Embryonic facial prominence (tissue), 1 donor: ENCODE results near the gene IL1RAPL2.
"Not testable (repeated sequence)": the region's sequence is repeated elsewhere in the genome, so short reads cannot be mapped to it uniquely, and the experiment has no call there.

Experiments
- DNase-seq: peaks from one replicate; pipeline ENCODE4 v3.0.0-alpha.2; 2016; ENCODE audit errors: extremely low spot score

The IL1RAPL2 gene

DNA sequence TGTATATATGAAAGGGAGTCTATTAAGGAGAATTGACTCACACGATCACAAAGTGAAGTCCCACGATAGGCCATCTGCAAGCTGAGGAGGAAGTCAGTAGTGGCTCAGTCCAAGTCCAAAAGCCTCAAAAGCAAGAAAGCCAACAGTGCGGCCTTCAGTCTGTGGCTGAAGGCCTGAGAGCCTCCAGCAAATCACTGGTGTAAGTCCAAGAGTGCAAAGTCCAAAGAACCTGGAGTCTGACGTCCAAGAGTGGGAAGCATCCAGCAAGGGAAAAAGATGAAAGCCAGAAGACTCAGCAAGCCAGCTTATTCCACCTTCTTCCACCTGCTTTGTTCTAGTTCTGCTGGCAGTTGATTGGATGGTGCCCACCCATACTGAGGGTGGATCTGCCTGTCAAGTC, 104.1 kb downstream of the IL1RAPL2 start:
- DNase-seq: no peak

DNA sequence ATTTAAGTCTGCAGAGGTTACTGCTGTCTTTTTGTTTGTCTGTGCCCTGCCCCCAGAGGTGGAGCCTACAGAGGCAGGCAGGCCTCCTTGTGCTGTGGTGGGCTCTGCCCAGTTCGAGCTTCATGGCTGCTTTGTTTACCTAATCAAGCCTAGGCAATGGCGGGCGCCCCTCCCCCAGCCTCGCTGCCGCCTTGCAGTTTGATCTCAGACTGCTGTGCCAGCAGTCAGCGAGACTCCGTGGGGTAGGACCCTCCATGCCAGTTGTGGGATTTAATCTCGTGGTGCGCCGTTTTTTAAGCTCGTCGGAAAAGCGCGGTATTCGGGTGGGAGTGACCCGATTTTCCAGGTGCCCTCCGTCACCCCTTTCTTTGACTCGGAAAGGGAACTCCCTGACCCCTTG, 111.5 kb downstream of the IL1RAPL2 start:
- DNase-seq: not testable (repeated sequence)

- DNase-seq: no peak
Measured at GRCh38 chrX:104679175-104679574, 113.2 kb downstream of the IL1RAPL2 start.

- DNase-seq: no peak
Measured at GRCh38 chrX:104681214-104681613, 115.2 kb downstream of the IL1RAPL2 start.

GRCh38 chrX:104684077-104684476, 118.1 kb downstream of the IL1RAPL2 start:
- no peak for DNase-seq

DNA sequence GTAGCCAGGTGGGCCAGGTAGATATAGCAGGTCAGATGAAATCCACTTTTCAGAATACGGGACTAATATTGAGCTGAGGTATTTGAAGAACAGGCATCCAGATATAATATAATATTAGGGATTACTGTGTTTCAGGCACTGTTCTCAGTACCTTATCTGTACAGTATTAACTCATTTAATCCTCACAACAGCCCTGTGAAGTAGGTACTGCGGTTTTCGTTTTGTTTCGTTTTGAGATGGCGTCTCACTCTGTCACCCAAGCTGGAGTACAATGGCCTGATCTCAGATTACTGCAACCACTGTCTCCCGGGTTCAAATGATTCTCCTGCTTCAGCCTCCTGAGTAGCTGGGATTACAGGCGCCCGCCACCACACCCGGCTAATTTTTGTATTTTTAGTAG, 129.6 kb downstream of the IL1RAPL2 start:
- DNase-seq: no peak

DNA sequence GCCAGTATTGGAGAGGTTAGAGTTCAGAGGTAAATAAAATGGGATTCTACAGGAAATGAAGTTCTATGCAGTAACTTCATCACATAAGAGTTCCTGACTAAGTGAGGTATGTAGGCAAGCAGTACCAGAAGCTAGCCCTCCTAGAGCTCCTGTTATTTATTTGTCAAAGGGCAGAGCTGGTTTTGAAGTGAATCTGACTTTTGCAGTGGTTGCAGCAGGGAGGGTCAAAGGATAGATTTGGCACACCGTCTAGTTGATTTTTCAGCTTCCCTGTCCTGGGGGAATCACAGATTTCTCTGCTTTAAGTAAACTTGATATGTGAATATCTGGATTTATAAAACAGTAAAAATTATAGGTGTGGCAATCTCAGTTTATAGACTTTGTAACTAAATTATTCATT, 130.7 kb downstream of the IL1RAPL2 start:
- DNase-seq: no peak

- no peak for DNase-seq
Measured at GRCh38 chrX:104697294-104697693, 131.3 kb downstream of the IL1RAPL2 start.

- no peak for DNase-seq
Measured at GRCh38 chrX:104707042-104707441, 141.0 kb downstream of the IL1RAPL2 start.

- DNase-seq: no peak
Measured at GRCh38 chrX:104707572-104707971, 141.6 kb downstream of the IL1RAPL2 start.

DNA sequence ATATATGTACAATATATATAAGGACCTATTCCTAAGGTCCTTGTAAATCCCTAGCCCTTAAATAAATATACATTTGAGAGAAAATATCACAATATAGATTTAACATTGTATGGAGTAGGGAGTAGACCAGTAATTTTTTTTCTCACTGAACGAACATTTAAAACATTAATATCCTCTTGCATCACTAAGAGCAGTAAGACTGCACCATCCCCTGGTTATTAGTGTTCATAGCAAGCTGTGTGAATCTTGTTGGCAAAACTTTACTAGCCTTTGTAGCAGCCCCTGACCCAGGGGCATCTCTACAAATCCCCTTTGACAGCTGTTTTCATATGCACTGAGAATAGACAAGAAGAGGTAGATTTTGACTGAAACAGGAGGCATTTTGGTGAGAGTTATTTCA, 146.5 kb downstream of the IL1RAPL2 start:
- no peak for DNase-seq

DNA sequence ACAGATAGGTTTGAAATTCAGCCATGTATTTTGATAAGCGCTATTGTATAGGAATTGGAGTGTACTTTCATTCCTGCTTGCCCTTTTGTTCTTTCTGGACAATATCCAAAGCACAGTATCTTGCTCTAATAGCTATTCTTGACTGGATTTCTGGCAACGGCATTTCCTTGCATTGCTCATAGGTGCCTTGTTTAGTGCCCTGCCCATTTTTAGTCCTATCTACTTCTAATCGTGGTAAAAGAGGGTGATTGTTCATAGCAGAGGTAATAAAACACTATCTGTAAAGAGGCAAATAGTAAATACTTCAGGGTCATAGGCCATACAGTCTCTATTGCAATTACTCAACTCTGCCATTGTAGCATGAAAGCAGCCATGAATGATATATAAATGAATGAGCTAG, 155.9 kb downstream of the IL1RAPL2 start:
- DNase-seq: no peak

DNA sequence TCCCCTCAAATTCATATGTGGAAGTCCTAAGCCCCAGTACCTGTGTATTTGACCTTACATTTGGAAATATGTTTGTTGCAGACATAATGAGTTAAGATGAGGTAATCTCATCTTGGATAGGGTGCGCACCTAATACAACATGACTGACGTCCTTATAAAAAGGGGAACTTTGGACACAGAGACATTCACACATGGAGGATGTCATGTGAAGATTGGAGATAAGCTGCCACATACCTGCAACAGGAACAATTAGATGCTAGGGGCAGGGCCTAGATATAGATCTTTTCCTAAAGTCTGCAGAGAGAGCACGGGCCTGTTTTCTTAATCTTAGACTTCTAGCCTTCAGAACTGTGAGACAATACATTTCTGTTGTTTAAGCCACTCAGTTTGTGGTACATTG, 162.5 kb downstream of the IL1RAPL2 start:
- DNase-seq: no peak

DNA sequence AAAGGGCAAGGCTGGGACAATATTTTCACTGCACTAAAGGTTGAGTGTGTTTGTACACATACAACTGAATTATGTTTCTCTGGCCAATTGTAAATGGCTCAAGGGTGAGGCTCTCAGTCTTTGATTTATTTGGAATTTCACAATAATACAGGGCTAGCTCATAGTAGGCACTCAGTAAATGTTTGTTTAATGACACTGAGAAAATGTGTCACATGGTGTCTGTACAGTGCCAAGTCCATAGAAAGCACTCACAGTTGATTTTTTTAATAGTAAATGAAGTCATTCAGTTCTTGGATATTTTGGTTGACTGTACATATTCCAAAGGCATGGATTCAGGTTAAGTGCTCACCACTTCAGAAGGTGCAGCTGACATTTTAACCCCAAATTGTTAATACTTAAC, 176.4 kb downstream of the IL1RAPL2 start:
- no peak for DNase-seq

GRCh38 chrX:104745152-104745551, 179.2 kb downstream of the IL1RAPL2 start:
- DNase-seq: no peak

DNA sequence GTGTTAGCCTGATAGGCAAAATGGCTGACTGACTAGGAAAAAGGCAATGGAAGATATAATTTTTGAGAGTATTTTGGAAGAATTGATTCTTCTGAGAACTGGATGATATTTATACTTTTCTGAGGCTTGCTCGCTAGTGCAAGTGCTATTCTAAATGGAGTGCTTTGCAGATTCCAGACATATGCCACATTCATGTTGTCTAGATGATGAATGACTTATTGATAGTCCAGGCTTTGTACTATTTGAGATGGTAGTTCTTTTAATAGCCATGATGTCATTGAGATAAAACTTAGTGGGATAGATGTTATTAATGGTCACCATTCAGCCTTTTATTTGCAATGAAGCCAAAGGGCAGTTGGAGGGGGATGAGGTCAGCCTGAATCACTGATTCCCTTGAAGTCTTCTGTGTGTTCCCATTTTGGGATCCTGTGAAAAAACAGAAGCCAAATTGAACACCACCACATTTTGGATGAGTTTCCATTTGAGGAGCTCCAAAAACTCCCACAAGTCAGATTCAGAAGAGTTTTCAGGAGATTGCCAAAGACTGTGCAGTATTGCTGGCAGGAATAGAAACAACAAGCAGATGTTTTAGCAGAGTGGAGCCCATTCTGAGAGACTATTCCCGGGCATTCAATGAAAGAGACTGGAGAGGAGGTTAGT, 184.1 kb downstream of the IL1RAPL2 start:
- DNase-seq: no peak

DNA sequence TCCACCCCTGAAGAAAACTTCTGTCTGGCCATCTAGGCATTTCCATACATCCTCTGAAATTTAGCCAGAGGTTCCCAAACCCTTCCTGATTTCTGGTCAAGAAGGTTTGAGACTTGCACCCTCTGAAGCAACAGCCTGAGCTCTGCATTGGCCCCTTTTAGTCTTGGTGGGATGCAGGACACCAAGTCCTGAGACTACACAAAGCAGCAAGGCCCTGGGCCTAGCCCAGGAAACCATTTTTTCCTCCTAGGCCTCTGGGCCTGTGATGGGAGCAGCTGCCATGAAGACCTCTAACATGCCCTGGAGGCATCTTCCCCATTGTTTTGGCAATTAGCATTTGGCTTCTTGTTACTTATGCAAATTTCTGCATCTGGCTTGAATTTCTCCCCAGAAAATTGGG, 196.6 kb downstream of the IL1RAPL2 start:
- no peak for DNase-seq

GRCh38 chrX:104789784-104790183, 223.8 kb downstream of the IL1RAPL2 start:
- no peak for DNase-seq

DNA sequence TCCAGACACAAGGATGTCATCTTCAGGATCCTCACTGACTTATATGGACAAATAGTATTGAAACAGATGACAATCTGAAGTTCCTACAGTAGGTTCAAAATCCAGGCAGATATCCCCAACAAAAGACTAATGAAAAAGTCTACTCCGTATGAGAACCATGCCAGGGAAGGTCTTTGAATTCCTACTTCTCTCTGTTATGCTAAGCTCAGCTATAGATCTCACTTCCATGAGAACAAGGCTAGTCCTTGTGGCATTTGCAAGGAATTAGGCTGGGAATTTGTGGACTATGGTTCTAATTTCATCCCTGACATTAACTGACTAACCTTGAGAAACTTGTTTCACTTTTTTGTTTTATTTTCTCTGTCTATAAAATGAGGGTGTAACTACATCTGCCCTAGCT, 229.8 kb downstream of the IL1RAPL2 start:
- DNase-seq: no peak

DNA sequence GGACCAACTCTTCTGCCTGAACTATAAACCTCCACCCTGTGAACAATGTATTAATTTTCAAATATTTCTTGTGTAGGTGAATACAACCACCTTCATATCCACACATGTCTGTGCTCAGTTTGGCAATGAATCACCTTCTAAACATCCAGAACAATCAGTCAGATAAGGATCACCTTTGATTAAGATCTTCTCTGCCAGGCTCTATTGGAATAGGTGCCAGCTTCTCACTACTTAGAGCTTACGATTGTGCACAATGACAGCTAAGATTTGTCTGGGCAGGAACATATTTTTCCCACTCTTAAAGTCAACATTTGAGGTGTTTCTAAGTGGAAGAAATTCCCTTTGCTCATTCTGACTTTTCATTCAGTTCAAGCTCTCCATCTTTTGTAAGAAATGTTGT, 237.2 kb downstream of the IL1RAPL2 start:
- no peak for DNase-seq

DNA sequence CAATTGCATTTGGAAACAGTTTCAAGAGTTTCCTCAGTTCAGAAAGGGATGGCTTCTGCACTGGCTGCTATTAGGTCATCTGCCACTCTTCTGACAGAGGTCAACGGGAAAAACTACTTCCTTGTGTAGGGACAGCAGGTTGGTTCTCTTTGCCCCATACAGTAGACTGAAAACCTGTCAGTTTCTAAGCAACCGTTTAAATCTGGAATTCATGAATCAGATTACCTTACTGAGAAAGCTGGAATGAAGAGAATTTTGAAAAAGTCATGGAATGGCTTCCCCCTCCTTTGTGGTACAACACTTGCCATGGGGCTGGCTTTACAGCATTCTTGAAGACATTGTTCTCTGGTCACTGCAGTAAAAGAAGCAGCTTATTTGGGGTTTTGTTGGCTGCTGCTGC, 240.3 kb downstream of the IL1RAPL2 start:
- no peak for DNase-seq

DNA sequence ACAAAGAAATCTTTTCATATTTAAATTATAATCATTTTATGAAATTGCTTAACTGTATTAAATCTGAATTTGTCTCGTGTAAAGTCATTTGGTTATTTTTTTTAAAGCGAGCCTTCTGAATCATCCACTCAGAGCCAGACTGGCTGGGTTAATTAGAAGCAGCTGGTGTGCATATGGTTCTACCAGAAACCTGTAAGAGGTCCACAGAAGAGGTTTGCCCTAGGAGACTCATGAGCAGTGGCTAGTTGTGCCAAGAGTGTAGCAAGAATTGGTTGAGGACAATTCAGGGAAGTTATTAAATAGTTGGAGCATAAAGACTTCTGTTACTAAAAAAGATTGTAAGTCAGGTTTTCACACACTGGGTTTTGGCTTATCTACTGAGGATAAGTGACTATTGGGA, 267.4 kb downstream of the IL1RAPL2 start:
- no peak for DNase-seq

DNA sequence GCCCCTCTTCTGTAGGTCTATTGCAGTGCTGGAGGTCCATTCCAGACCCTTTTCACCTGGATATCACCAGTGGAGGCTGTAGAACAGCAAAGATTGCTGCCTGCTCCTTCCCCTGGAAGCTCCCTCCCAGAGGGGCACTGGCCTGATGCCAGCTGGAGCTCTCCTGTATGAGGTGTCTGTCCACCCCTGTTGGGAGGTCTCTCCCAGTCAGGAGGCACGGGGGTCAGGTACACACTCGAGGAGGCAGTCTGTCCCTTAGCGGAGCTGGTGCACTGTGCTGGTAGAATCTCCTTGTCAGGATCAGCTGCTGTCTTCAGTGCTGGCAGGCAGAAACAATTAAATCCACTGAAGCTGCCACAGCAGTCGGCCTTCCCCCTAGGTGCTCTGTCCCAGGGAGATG, 276.6 kb downstream of the IL1RAPL2 start:
- no peak for DNase-seq

- no peak for DNase-seq
Measured at GRCh38 chrX:104852241-104852640, 286.2 kb downstream of the IL1RAPL2 start.
